Neural progenitor cell (in vitro differentiated cells): ENCODE results near the gene KLK1. TPM values are rescaled to one million over a fixed set of nuclear protein-coding genes. Genes with fewer than 3 reads are reported as not detected.

ENCODE experiments used
- DNase-seq: peaks from one replicate; pipeline ENCODE4 v3.0.0-alpha.2; 2016; ENCODE audit warnings: low spot score
- H2AFZ ChIP-seq: fragments of 200-600 bp; sonication (generic); replicated peaks from 2 replicates; pipeline ENCODE4 v1.6.1; 2016; ENCODE audit warnings: antibody characterized with exemption
- H3F3A ChIP-seq: fragments of 200-600 bp; sonication (generic); 2 replicates; pipeline ENCODE4 v1.6.1; 2016; ENCODE audit warnings: antibody characterized with exemption, low read depth
- H3K27ac ChIP-seq: fragments of 200-600 bp; sonication (generic); 2 replicates; pipeline ENCODE4 v1.5.1; 2016; ENCODE audit warnings: mild to moderate bottlenecking
- H3K27me3 ChIP-seq: fragments of 200-600 bp; sonication (generic); 2 replicates; pipeline ENCODE4 v1.6.1; 2016; ENCODE audit warnings: mild to moderate bottlenecking, moderate library complexity
- H3K36me3 ChIP-seq: fragments of 200-600 bp; sonication (generic); 2 replicates; pipeline ENCODE4 v1.5.1; 2016
- H3K4me1 ChIP-seq: fragments of 200-600 bp; sonication (generic); 2 replicates; pipeline ENCODE4 v1.6.1; 2016; ENCODE audit warnings: mixed run types
- H3K4me2 ChIP-seq: fragments of 200-600 bp; sonication (generic); 2 replicates; pipeline ENCODE4 v1.6.1; 2016
- H3K4me3 ChIP-seq: fragments of 200-600 bp; sonication (generic); 2 replicates; pipeline ENCODE4 v1.5.1; 2016
- H3K79me2 ChIP-seq: fragments of 200-600 bp; sonication (generic); 2 replicates; pipeline ENCODE4 v1.6.1; 2016; ENCODE audit warnings: low read depth
- H3K9ac ChIP-seq: fragments of 200-600 bp; sonication (generic); 2 replicates; pipeline ENCODE4 v1.6.1; 2016
- H3K9me3 ChIP-seq: fragments of 200-600 bp; sonication (generic); 2 replicates; pipeline ENCODE4 v1.5.1; 2016; ENCODE audit warnings: low read depth
- H4K20me1 ChIP-seq: fragments of 200-600 bp; sonication (generic); 2 replicates; pipeline ENCODE4 v1.6.1; 2016; ENCODE audit warnings: low read depth
- H3K27ac Mint-ChIP-seq: 3 replicates; pipeline ENCODE4 v1.8.0; 2021; ENCODE audit warnings: mixed read lengths
- H3K27me3 Mint-ChIP-seq: 2 replicates; pipeline ENCODE4 v1.8.0; 2022; ENCODE audit warnings: low read depth, mild to moderate bottlenecking, inconsistent platforms, moderate library complexity, mixed read lengths; ENCODE audit not compliant: insufficient read depth
- H3K36me3 Mint-ChIP-seq: 3 replicates; pipeline ENCODE4 v1.8.0; 2021; ENCODE audit warnings: mixed read lengths
- H3K4me1 Mint-ChIP-seq: 3 replicates; pipeline ENCODE4 v1.8.0; 2021; ENCODE audit warnings: mixed read lengths
- H3K4me3 Mint-ChIP-seq: 3 replicates; pipeline ENCODE4 v1.8.0; 2021; ENCODE audit warnings: mild to moderate bottlenecking, moderate library complexity, mixed read lengths
- H3K9me3 Mint-ChIP-seq: 3 replicates; pipeline ENCODE4 v1.8.0; 2020; ENCODE audit warnings: mixed read lengths
- CTCF ChIP-seq: fragments of 200-600 bp; sonication (generic); IDR thresholded peaks from 2 replicates; pipeline ENCODE4 v1.5.1; 2017; ENCODE audit warnings: antibody characterized with exemption, mild to moderate bottlenecking
- EZH2 ChIP-seq: fragments of 200-600 bp; sonication (generic); IDR thresholded peaks from 2 replicates; pipeline ENCODE4 v1.6.1; 2017; ENCODE audit warnings: antibody characterized with exemption, mild to moderate bottlenecking, moderate library complexity
- EZH2phosphoT487 ChIP-seq: fragments of 200-600 bp; sonication (generic); IDR thresholded peaks from 2 replicates; pipeline ENCODE4 v1.6.1; 2017; ENCODE audit warnings: antibody characterized with exemption
- total RNA-seq: library from RNA; depleted of rRNA; stranded (reverse); fragments of >200 nt; gene quantifications from 2 replicates; pipeline ENCODE4 v1.2.3, GENCODE V29; 2015; ENCODE audit warnings: low replicate concordance

The KLK1 gene
- total RNA-seq, 1 donor from 2014 or later, result not detected

- Mint-ChIP-seq H3K9me3 (peaks cover 14% of the 10 kb centered on the region), H3K27me3 (peaks cover 64% of the 10 kb centered on the region)
- H3K27ac ChIP-seq, result no peak overlapping the region
These were observed 4.6 kb downstream of the KLK1 start for GRCh38 chr19:50818859-50819472.

GRCh38 chr19:50817941-50818858 lies 5.4 kb downstream of the KLK1 start:
- no peaks in the 10 kb centered on the region for H3K36me3 ChIP-seq
- Mint-ChIP-seq H3K36me3 (no peaks in the 10 kb centered on the region), H3K4me1 (peaks cover 12% of the 10 kb centered on the region), H3K27ac (no peak overlapping the region), H3K4me3 (peak overlapping the region; percentile 80), H3K27me3 (peaks cover 61% of the 10 kb centered on the region), H3K9me3 (peaks cover 14% of the 10 kb centered on the region)
- H3F3A ChIP-seq, result no peaks in the 10 kb centered on the region
- peak overlapping the region; percentile 99 for H2AFZ ChIP-seq
- H3K27me3 ChIP-seq, result peaks cover 89% of the 10 kb centered on the region
- H4K20me1 ChIP-seq, result no peaks in the 10 kb centered on the region
- H3K27ac ChIP-seq, result no peak overlapping the region
- H3K4me1 ChIP-seq, result no peaks in the 10 kb centered on the region
- peak; percentile 92 for DNase-seq
- no peak for TF ChIP-seq EZH2
- H3K9me3 ChIP-seq, result no peaks in the 10 kb centered on the region
- H3K9ac ChIP-seq, result no peak overlapping the region
- H3K4me2 ChIP-seq, result peak overlapping the region; percentile 83
- H3K4me3 ChIP-seq, result peak overlapping the region; percentile 62
- no peaks in the 10 kb centered on the region for H3K79me2 ChIP-seq

More at GRCh38 chr19:50818859-50819472, 4.6 kb downstream of the KLK1 start:
- Histone ChIP-seq H3K4me3 (no peak overlapping the region), H3K9me3 (no peaks in the 10 kb centered on the region), H4K20me1 (no peaks in the 10 kb centered on the region), H3K4me2 (no peak overlapping the region), H3K79me2 (no peaks in the 10 kb centered on the region), H3K27me3 (peaks cover 89% of the 10 kb centered on the region), H2AFZ (no peak overlapping the region), H3F3A (no peaks in the 10 kb centered on the region), H3K4me1 (no peaks in the 10 kb centered on the region), H3K9ac (no peak overlapping the region), H3K36me3 (no peaks in the 10 kb centered on the region)
- Mint-ChIP-seq H3K4me1 (peaks cover 12% of the 10 kb centered on the region), H3K36me3 (no peaks in the 10 kb centered on the region), H3K4me3 (peak overlapping the region; percentile 80), H3K27ac (no peak overlapping the region)
- TF ChIP-seq CTCF (no peak), EZH2phosphoT487 (no peak), EZH2 (no peak)
- DNase-seq, result no peak

DNA sequence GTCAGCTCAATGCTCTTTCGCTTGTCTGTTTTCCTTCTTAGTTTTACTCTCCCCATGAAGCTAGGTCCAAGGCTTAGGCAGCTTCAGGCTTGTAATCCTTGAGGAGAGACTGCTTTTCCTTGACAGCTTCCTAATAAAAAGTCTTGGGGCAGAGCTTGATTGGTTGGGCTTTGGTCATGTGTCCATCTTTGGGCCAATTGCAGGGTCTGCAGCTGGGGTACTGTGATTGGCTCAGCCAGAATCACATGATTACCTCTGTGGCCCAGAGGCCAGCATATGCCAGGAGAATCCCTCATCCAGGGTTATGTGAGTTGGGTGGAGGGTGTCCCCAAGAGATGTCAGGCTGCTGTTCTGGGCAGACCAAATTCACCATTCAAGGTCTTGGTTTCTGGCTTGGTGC lies 8.1 kb downstream of the KLK1 start:
- H3K27me3 Mint-ChIP-seq, result peaks cover 46% of the 10 kb centered on the region

More for the DNA sequence above, 8.1 kb downstream of the KLK1 start:
- Histone ChIP-seq H3K27me3 (peaks cover 69% of the 10 kb centered on the region), H3K9me3 (no peaks in the 10 kb centered on the region), H4K20me1 (no peaks in the 10 kb centered on the region), H3K4me2 (no peak overlapping the region), H3K9ac (no peak overlapping the region), H3F3A (no peaks in the 10 kb centered on the region), H3K79me2 (no peaks in the 10 kb centered on the region), H3K4me1 (no peaks in the 10 kb centered on the region), H3K4me3 (no peak overlapping the region), H3K27ac (no peak overlapping the region), H2AFZ (no peak overlapping the region), H3K36me3 (no peaks in the 10 kb centered on the region)
- TF ChIP-seq CTCF (no peak), EZH2phosphoT487 (no peak), EZH2 (no peak)
- no peak for DNase-seq
- Mint-ChIP-seq H3K4me3 (no peak overlapping the region), H3K27ac (no peak overlapping the region), H3K36me3 (no peaks in the 10 kb centered on the region), H3K9me3 (peaks cover 18% of the 10 kb centered on the region), H3K4me1 (peaks cover 9% of the 10 kb centered on the region)
